GM19023 (cell line): ENCODE measurements around the gene CLDND2.
A peak's percentile ranks its signal among the peaks of the same experiment; 100 is the strongest.
"Not testable (repeated sequence)": the region's sequence is repeated elsewhere in the genome, so short reads cannot be mapped to it uniquely, and the experiment has no call there.

ENCODE experiments used
- ATAC-seq: cut with Tn5 transposase; IDR thresholded peaks from one replicate; pipeline ENCODE4 v1.9.1; 2021; ENCODE audit warnings: mild to moderate bottlenecking, moderate library complexity; ENCODE audit not compliant: unreplicated experiment

The CLDND2 gene

GRCh38 chr19:51368366-51369282, at the start of gene CLDND2:
TSS of gene CLDND2 (minus strand) at chr19:51369003. CDS start at chr19:51368577, 426 bp downstream.
- ATAC-seq, result no peak

- peak; percentile 24 for ATAC-seq
Measured at GRCh38 chr19:51417810-51418157, 49.0 kb upstream of the CLDND2 start.

- peak; percentile 70 for ATAC-seq
Measured at GRCh38 chr19:51417107-51417809, 48.5 kb upstream of the CLDND2 start, which contains the start of gene SIGLEC10. TSS of gene SIGLEC10 (minus strand) at chr19:51417642. CDS start at chr19:51417581, 61 bp downstream.

GRCh38 chr19:51416422-51416821, 47.6 kb upstream of the CLDND2 start:
- ATAC-seq, result not testable (repeated sequence)

- no peak for ATAC-seq
Measured at GRCh38 chr19:51415187-51415586, 46.4 kb upstream of the CLDND2 start.

GRCh38 chr19:51410950-51411748, 42.3 kb upstream of the CLDND2 start:
- ATAC-seq, result no peak

GRCh38 chr19:51407511-51408131, 38.8 kb upstream of the CLDND2 start:
- no peak for ATAC-seq

- no peak for ATAC-seq
Measured at GRCh38 chr19:51402117-51402516, 33.3 kb upstream of the CLDND2 start.

GRCh38 chr19:51399936-51400335, 31.1 kb upstream of the CLDND2 start:
- not testable (repeated sequence) for ATAC-seq

- ATAC-seq, result no peak
Measured at GRCh38 chr19:51399231-51399630, 30.4 kb upstream of the CLDND2 start.

GRCh38 chr19:51398096-51398704, 29.4 kb upstream of the CLDND2 start:
- no peak for ATAC-seq

GRCh38 chr19:51397453-51397852, 28.6 kb upstream of the CLDND2 start:
- not testable (repeated sequence) for ATAC-seq

- no peak for ATAC-seq
Measured at GRCh38 chr19:51396175-51396574, 27.4 kb upstream of the CLDND2 start.

GRCh38 chr19:51394050-51394836, 25.4 kb upstream of the CLDND2 start:
- ATAC-seq, result peak; percentile 92

GRCh38 chr19:51392701-51393100, 23.9 kb upstream of the CLDND2 start:
- ATAC-seq, result no peak

- ATAC-seq, result no peak
Measured at GRCh38 chr19:51391073-51391611, 22.3 kb upstream of the CLDND2 start.

- ATAC-seq, result no peak
Measured at GRCh38 chr19:51389143-51389542, 20.3 kb upstream of the CLDND2 start.

- ATAC-seq, result no peak
Measured at GRCh38 chr19:51387924-51388389, 19.2 kb upstream of the CLDND2 start, which contains the start of gene LIM2. TSS of gene LIM2 (minus strand) at chr19:51387974. CDS start at chr19:51387443, 531 bp downstream.
